ENCODE data around the gene GRIA4.

GRIA4 gene

GRCh38 chr11:105639527-105639926 lies 29.7 kb downstream of the GRIA4 start:
- no peak for DNase-seq (ENCODE audit: low read depth)

- DNase-seq (ENCODE audit: low read depth) = no peak
Measured at GRCh38 chr11:105641433-105641832, 31.6 kb downstream of the GRIA4 start.

GRCh38 chr11:105642870-105643269 lies 33.0 kb downstream of the GRIA4 start:
- DNase-seq (ENCODE audit: low read depth) = no peak

GRCh38 chr11:105644839-105645573 lies 35.1 kb downstream of the GRIA4 start:
- DNase-seq (ENCODE audit: low read depth) = no peak

- no peak for DNase-seq (ENCODE audit: low read depth)
Measured at GRCh38 chr11:105647780-105648179, 37.9 kb downstream of the GRIA4 start.

GRCh38 chr11:105648762-105649161 lies 38.9 kb downstream of the GRIA4 start:
- DNase-seq (ENCODE audit: low read depth) = no peak

GRCh38 chr11:105665281-105665680 lies 55.4 kb downstream of the GRIA4 start:
- no peak for DNase-seq (ENCODE audit: low read depth)

- DNase-seq (ENCODE audit: low read depth) = no peak
Measured at GRCh38 chr11:105667441-105667840, 57.6 kb downstream of the GRIA4 start.

GRCh38 chr11:105670811-105671210 lies 60.9 kb downstream of the GRIA4 start:
- no peak for DNase-seq (ENCODE audit: low read depth)

- DNase-seq (ENCODE audit: low read depth) = peak; percentile 50
Measured at GRCh38 chr11:105673089-105673488, 63.2 kb downstream of the GRIA4 start.

GRCh38 chr11:105689631-105690030 lies 79.8 kb downstream of the GRIA4 start:
- DNase-seq (ENCODE audit: low read depth) = no peak

- DNase-seq (ENCODE audit: low read depth) = no peak
Measured at GRCh38 chr11:105690467-105690866, 80.6 kb downstream of the GRIA4 start.

- no peak for DNase-seq (ENCODE audit: low read depth)
Measured at GRCh38 chr11:105693075-105693759, 83.3 kb downstream of the GRIA4 start.

- DNase-seq (ENCODE audit: low read depth) = no peak
Measured at GRCh38 chr11:105696000-105696399, 86.1 kb downstream of the GRIA4 start.

GRCh38 chr11:105697291-105697690 lies 87.4 kb downstream of the GRIA4 start:
- no peak for DNase-seq (ENCODE audit: low read depth)

- no peak for DNase-seq (ENCODE audit: low read depth)
Measured at GRCh38 chr11:105699203-105699602, 89.3 kb downstream of the GRIA4 start.

GRCh38 chr11:105700271-105700670 lies 90.4 kb downstream of the GRIA4 start:
- DNase-seq (ENCODE audit: low read depth) = no peak

GRCh38 chr11:105701098-105701497 lies 91.2 kb downstream of the GRIA4 start:
- no peak for DNase-seq (ENCODE audit: low read depth)

GRCh38 chr11:105705786-105706530 lies 96.1 kb downstream of the GRIA4 start:
- no peak for DNase-seq (ENCODE audit: low read depth)

- no peak for DNase-seq (ENCODE audit: low read depth)
Measured at GRCh38 chr11:105713106-105713505, 103.2 kb downstream of the GRIA4 start.

GRCh38 chr11:105713696-105714095 lies 103.8 kb downstream of the GRIA4 start:
- DNase-seq (ENCODE audit: low read depth) = no peak

GRCh38 chr11:105718641-105719040 lies 108.8 kb downstream of the GRIA4 start:
- DNase-seq (ENCODE audit: low read depth) = no peak

Measured in EH (cell line).